ENCODE data around the gene CTDSP2.

The CTDSP2 gene

GRCh38 chr12:57837864-57838562 lies 8.5 kb downstream of the CTDSP2 start:
- H3K27ac ChIP-seq = peak overlapping the region; percentile 72
- no peak for TF ChIP-seq CTCF (IDR thresholded peaks at IDR 0.05)

GRCh38 chr12:57836442-57837375 lies 9.8 kb downstream of the CTDSP2 start:
- Histone ChIP-seq H3K27ac (peak overlapping the region; percentile 72), H3K9me3 (no peaks in the 10 kb centered on the region), H3K4me1 (ENCODE audit: control insufficient read depth in 1 of 2, insufficient read depth in 1 of 2, low read depth in 1 of 2, low read length in 1 of 2) (peaks cover 90 to 94% of the 10 kb centered on the region in 2 experiments), H3K27me3 (no peaks in the 10 kb centered on the region), H3K4me3 (ENCODE audit: low read depth in 1 of 2, low read length in 1 of 2) (peak overlapping the region; percentile 31 to 37), H3K36me3 (peaks cover 16% of the 10 kb centered on the region)
- TF ChIP-seq CTCF (IDR thresholded peaks at IDR 0.05) = no peak

More at GRCh38 chr12:57837864-57838562, 8.5 kb downstream of the CTDSP2 start:
- Histone ChIP-seq H3K36me3 (peaks cover 10% of the 10 kb centered on the region), H3K9me3 (no peaks in the 10 kb centered on the region), H3K27me3 (no peaks in the 10 kb centered on the region), H3K4me3 (ENCODE audit: low read depth in 1 of 2, low read length in 1 of 2) (peak overlapping the region in 1 of 2 experiments; percentile 37), H3K4me1 (ENCODE audit: control insufficient read depth in 1 of 2, insufficient read depth in 1 of 2, low read depth in 1 of 2, low read length in 1 of 2) (peaks cover 95 to 97% of the 10 kb centered on the region in 2 experiments)

- peak overlapping the region; percentile 72 for H3K27ac ChIP-seq
- no peaks in the 10 kb centered on the region for H3K9me3 ChIP-seq
- H3K27me3 ChIP-seq = no peaks in the 10 kb centered on the region
- H3K4me3 ChIP-seq (ENCODE audit: low read depth in 1 of 2, low read length in 1 of 2) = peak overlapping the region; percentile 31 to 37
- H3K36me3 ChIP-seq = peaks cover 18% of the 10 kb centered on the region
- H3K4me1 ChIP-seq (ENCODE audit: control insufficient read depth in 1 of 2, insufficient read depth in 1 of 2, low read depth in 1 of 2, low read length in 1 of 2) = peaks cover 90 to 93% of the 10 kb centered on the region in 2 experiments
- no peak for TF ChIP-seq CTCF (IDR thresholded peaks at IDR 0.05)
These were observed 10.9 kb downstream of the CTDSP2 start for GRCh38 chr12:57835366-57836288.

GRCh38 chr12:57834086-57834876 lies 12.2 kb downstream of the CTDSP2 start:
- Histone ChIP-seq H3K36me3 (peaks cover 19% of the 10 kb centered on the region), H3K4me3 (ENCODE audit: low read depth in 1 of 2, low read length in 1 of 2) (no peak overlapping the region), H3K4me1 (ENCODE audit: control insufficient read depth in 1 of 2, insufficient read depth in 1 of 2, low read depth in 1 of 2, low read length in 1 of 2) (peaks cover 88 to 90% of the 10 kb centered on the region in 2 experiments), H3K27me3 (no peaks in the 10 kb centered on the region), H3K9me3 (no peaks in the 10 kb centered on the region), H3K27ac (no peak overlapping the region)
- no peak for TF ChIP-seq CTCF (IDR thresholded peaks at IDR 0.05)

Measured in neutrophil (primary cell).